ENCODE results near the gene MRPL41.
A peak's percentile ranks its signal among the peaks of the same experiment; 100 is the strongest.
"Not testable (repeated sequence)": the region's sequence is repeated elsewhere in the genome, so short reads cannot be mapped to it uniquely, and the experiment has no call there.

MRPL41 gene

DNA sequence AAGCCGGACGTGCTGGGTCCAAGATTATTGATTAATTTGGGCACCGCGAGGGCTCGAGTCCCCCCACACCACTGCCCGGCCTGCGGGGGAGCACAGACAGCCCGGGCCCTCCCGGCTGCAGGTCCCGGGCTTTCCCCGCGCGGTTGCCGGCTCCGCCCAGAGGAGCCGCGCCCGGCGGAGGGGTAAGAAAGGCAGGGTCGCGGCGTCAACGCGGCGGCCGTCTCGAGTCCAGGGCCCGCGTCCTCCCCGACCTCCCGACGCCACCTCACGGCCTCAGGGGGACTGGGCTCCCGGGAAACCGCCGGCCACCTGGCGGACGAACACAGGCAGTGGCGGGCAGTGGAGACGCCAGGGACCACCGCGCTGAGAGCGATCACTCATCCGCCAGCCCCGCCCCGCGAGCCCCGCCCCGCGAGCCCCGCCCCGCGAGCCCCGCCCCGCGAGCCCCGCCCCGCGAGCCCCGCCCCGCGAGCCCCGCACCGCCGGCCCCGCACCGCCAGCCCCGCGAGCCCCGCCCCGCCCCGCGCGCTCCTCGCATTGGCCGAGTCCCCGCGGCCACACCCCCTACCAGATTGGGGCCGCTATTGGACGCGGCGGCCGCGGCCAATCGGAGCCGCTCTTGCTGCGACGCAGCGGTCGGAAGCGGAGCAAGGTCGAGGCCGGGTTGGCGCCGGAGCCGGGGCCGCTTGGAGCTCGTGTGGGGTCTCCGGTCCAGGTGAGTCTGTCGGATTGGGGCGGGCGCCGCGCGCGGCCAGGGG lies at the start of gene MRPL41:
MRPL41 (plus strand) TSS at position 616 of the 758 bp plus-strand sequence. CDS start 203 bp downstream, outside the sequence.
- DNase-seq (ENCODE audit: low read depth), result peak; percentile 68

DNA sequence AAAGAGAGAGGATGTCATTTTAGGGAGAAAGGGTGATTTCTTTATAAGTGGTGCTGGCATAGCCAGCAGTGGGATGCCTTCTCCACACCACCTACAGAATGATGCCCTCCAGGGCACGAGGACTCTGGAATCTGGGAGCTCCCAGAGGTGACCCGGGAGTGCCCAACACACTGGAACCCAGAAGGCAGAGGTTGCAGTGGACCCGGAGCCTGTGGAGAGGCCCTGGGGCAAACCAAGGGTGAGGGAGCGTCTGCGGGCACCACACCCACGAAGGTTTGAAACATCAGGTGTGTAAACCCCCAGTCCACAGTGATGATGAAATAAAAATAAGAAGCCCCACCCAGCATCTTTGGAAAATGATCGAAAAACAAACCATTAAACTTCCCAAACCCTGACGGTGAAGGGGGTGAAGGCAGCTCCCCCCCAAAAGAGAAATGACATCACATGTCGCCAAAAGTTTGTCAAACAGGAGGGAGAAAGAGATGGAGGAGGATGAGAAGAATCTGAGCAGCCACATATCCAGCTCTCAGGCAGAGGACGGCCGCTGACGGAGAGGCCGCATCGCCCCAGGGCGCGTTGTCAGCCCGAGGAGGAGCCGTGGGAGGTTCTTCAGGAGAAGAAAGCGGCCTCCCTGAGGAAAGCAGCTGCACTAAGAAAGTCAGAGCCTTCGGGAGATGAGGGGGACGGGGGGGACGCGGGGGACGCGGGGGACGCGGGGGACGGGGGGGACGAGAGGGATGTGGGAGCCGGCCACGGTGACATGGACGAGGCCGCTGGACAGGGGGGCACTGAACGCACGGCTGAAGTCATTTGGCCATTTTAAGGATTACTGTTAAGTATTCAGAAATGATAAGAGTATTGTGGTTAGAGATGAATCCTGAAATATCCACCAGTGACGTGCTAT lies 49.4 kb upstream of the MRPL41 start:
- DNase-seq (ENCODE audit: low read depth), result no peak

DNA sequence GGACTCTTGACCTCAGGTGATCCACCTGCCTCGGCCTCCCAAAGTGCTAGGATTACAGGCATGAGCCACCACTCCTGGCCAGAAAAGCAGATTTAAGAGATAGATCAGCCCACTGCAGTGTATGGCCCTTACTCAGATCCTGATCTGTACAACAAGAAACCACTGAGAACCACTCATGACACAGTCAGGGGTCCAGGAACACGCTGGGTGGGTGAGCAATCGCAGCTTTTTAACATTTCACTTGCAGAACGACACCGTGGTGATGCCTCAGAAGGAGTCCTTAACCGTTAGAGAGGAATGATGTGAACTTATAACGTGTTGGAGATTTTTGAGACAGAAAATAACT lies 47.3 kb upstream of the MRPL41 start:
- no peak for DNase-seq (ENCODE audit: low read depth)

DNA sequence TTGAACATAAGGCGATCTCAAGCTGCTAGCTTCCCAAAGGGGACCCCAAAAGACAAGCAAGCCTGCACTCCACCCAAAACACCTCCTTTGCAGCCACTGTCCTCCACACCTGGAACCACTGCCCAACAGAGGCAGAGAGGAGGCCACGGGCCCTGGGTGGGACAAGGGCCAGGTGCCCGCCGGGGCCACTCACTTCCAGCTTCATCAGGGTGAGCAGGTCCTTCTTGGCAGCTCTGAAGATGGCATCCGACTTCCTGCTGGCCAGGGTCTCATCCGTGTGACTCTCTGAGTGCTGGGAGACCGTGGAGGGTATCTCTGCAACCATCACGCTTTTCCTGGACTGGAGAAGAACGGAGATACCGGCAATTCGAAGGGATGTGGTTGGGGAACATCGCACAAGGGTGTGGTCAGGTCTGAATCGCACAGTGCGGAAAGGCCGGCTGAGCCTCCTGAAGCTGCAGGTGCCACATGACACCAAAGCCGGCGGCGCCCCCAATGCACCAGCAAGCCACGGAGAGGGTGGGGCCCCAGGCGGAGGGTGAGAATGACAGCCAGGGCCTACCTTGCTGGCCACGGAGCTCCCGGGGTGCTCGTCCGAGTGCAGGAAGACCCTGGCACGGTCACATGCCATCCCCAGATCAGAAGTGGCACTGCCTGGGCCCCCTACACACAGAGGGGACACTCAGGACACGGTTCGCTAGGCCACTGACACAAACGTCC lies 46.1 kb upstream of the MRPL41 start:
- DNase-seq (ENCODE audit: low read depth), result no peak

DNA sequence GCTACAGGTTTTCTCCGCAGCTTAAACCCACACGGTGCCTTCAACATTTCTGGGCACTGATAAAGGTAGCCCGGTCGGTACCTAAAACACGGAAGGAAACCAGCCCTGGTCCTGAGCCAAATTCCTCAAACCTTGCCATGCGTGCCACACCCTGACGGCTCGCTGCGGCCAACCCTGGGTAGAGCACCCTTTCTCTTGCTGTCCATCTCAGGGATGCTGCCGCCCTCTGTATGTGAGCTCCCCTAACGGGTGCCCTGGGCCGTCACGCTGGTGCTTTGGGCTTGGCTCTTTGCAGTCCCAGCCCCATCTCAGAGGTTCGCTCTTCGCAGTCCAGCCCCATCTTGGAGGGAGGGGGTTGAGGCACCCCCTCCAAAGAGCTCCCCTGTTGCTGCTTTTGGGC lies 45.4 kb upstream of the MRPL41 start:
- DNase-seq (ENCODE audit: low read depth), result no peak

DNA sequence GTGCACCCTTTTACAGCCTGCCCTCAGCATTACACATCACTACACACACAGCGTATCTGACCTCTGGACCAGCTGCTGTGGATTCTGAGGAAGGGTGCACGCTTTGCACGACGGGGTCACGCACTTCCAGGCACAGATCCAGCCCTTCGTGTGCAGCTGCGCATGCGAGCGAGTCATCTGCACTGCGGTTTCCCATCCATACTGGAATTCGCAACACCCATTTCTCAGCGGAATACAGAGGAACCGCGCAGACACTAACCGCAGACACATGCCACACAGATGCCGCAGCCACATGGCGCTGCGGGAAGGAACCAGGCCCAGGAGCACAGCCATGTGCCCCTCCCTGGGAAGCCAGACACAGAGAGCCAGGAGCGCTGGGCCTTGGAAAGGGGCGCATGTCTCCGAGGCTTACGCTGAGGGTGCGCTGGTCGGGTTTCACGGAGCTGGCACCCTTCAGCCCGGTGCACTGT lies 44.9 kb upstream of the MRPL41 start:
- no peak for DNase-seq (ENCODE audit: low read depth)

DNA sequence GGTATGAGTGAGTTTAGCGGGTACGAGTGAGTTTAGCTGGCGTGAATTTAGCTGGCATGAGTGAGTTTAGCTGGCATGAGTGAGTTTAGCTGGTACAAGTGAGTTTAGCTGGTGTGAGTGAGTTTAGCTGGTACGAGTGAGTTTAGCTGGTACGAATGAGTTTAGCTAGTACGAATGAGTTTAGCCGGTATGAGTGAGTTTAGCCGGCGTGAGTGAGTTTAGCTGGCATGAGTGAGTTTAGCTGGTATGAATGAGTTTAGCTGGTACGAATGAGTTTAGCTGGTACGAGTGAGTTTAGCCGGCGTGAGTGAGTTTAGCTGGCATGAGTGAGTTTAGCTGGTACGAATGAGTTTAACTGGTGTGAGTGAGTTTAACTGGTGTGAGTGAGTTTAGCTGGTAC lies 42.5 kb upstream of the MRPL41 start:
- DNase-seq (ENCODE audit: low read depth), result no peak

DNA sequence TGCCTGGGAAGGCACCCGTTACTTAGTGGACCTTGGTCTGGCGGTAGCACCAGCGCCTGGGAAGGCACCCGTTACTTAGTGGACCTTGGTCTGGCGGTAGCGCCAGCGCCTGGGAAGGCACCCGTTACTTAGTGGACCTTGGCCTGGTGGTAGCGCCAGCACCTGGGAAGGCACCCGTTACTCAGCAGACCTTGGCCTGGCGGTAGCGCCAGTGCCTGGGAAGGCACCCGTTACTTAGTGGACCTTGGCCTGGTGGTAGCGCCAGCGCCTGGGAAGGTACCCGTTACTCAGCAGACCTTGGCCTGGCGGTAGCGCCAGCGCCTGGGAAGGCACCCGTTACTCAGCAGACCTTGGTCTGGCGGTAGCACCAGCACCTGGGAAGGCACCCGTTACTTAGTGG lies 40.6 kb upstream of the MRPL41 start:
- DNase-seq (ENCODE audit: low read depth), result not testable (repeated sequence)

DNA sequence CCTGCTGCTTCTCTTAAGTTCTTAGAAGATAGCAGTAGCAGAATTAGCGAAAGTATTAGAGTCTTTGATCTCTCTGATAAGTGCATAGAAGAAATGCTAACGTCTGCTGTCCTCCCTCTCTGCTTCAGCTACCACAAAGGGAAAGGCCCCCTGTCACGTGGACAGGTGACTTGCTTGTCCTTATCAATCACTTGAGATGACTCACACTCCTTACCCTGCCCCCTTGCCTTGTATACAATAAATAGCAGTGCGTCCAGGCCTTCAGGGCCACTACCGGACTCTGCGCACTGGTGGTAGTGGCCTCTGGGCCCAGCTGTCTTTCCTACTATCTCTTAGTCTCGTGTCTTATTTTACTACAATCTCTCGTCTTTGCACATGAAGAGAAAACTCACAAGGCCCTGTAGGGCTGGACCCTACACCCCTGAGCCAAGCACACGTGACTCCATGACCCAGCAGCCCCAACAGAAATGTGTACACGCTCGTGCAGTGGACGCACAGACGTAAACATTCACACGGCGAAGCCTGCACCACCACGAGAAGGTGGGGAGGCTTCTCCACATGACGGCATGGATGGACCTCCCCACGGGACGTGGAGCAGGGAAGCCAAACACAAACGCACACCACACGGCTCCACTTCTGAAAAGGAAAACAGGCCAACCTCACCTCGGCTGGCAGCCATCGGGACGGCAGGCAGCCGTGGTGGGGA lies 39.8 kb upstream of the MRPL41 start:
- DNase-seq (ENCODE audit: low read depth), result no peak

DNA sequence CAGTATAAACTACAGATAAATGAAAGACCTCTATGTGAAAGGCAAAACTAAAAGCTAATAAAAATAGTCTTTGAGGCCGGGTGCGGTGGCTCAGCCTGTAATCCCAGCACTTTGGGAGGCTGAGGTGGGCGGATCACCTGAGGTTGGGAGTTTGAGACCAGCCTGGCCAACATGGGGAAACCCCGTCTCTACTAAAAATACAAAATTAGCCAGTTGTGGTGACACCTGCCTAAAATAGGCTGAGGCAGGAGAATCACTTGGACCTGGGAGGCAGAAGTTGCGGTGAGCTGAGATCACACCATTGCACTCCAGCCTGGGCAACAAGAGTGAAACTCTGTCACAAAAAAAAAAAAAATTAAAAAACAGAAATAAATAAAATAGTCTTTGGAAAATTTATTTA lies 38.5 kb upstream of the MRPL41 start:
- DNase-seq (ENCODE audit: low read depth), result not testable (repeated sequence)

DNA sequence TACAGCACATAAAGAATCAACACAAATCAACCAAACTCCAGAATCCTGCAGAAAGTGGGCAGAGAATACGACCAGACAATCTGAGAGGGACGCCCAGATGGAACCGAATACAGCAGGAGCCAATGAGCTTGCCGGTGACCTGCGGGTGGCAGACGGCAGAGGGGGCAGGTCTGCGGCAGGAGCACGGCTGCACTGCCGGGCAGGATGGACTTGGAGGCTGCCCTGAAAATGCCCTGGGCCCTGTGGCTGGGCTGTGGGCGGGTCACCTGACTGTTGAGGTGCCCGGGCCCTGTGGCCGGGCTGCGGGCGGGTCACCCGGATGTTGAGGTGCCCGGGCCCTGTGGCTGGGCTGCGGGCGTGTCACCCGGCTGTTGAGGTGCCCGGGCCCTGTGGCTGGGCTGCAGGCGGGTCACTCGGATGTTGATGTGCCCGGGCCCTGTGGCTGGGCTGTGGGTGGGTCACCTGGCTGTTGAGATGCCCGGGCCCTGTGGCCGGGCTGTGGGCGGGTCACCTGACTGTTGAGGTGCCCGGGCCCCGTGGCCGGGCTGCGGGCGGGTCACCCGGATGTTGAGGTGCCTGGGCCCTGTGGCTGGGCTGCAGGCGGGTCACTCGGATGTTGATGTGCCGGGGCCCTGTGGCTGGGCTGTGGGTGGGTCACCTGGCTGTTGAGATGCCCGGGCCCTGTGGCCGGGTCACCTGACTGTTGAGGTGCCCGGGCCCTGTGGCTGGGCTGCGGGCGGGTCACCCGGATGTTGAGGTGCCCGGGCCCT lies 37.7 kb upstream of the MRPL41 start:
- DNase-seq (ENCODE audit: low read depth), result not testable (repeated sequence)

DNA sequence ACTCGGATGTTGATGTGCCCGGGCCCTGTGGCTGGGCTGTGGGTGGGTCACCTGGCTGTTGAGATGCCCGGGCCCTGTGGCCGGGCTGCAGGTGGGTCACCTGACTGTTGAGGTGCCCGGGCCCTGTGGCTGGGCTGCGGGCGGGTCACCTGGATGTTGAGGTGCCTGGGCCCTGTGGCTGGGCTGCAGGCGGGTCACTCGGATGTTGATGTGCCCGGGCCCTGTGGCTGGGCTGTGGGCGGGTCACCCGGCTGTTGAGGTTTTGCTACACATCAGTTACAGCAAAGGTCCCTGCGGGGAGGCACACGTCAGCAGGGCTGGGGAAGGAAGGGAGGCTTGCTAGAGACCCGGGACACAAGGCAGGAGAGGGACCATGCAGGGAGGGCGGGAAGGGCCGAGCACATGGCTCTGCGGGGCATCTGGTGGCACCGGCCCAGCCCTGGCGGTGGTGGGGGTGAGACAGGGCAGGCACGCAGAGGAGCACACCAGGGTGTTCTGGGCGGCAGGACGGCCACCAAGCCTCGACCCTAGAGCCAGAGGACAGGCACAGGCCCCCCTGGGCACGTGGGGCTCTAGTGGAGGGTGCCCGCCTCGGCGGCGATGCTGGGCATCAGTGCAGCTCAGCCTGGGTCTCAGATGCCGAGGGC lies 36.9 kb upstream of the MRPL41 start:
- DNase-seq (ENCODE audit: low read depth), result no peak

DNA sequence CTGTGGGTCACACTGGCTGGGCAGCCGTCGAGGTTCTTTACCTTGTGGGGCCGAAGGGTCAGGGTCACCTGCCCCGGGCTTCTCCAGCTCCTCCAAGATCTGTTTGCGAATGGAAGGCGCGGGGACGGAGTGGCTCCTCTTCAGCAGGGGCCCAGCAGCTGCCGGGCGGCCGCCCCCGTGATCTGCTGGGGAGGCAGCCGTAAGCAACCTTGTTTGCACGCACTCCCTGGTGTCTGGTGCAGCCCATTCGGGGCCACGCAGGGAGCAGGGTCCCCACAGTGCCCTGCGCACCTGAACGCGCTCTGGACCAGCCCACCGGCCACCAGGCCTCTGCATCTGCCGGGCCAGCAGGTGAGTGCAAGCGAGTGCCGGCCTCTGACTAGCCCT lies 36.3 kb upstream of the MRPL41 start:
- no peak for DNase-seq (ENCODE audit: low read depth)

DNA sequence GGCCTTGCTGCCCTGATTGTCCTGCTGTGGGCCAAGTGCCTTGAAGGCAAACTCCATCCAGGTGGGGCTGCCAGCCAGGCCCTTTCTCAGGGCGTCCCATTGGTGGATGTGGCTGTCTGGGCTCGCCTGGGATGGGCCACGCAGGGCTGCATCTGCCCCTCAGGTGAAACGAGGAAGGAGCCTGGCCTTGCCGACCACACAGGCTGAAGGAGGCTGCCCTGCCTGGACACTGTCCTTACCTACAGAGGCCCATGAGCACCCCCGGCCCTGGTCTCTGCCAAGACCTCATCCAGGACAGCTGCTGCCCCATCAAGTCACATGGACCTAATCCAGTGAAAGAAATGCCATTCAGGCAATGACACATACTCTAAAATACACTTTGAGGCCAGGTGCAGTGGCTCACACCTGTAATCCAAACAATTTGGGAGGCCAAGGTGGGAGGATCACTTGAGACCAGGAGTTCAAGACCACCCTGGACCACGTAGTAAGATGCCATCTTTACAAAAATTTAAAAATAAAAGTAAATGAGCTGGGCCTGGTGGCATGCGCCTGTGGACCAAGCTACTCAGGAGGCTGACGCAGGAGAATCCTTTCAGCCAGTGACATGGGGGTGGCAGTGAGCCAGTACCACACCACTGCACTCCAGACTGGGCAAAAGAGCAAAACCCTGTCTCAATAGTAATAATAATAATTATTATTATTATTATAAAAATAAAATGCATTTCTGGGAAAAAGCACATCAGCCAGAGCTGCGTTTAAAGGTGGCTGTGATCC lies 35.3 kb upstream of the MRPL41 start:
- no peak for DNase-seq (ENCODE audit: low read depth)

DNA sequence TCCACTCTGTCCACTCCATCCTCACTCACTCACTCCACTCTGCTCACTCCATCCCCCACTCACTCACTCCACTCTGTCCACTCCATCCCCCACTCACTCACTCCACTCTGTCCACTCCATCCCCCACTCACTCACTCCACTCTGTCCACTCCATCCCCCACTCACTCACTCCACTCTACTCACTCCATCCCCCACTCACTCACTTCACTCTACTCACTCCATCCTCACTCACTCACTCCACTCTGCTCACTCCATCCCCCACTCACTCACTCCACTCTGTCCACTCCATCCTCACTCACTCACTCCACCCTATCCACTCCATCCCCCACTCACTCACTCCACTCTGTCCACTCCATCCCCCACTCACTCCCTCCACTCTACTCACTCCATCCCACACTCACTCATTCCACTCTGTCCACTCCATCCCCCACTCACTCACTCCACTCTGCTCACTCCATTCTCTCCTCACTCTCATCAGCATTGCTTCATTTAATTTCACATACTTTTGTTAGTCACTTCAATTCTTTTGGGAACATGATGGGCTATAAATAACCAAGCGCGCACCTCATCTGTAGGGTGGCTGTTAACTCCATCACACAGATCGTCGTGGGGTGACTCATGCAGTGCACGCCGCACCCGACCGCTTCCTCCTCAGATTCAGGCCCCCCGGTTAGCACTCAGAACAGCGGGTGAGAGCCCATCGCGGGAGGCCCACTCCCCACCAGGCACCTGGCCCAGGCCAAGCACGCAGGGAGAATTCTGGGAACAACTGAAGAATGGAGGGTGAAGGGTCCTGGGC lies 32.8 kb upstream of the MRPL41 start:
- DNase-seq (ENCODE audit: low read depth), result not testable (repeated sequence)

DNA sequence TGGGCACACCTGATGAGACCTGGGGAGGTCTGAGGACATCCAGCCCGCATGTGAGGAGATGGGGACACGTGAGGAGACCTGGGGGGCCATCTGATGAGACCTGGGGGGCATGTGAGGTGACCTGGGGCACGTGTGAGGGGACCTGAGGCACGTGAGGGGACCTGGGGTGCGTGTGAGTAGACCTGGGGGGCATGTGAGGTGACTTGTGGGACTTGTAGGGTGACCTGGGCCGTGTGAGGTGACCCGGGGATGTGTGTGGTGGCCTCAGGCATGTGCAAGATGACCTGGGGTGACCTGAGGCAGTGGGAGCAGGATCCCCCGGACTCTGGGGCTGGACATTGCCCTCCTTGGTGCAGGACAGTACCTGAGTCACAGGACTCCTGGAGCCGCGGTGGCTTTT lies 32.1 kb upstream of the MRPL41 start:
- DNase-seq (ENCODE audit: low read depth), result no peak

DNA sequence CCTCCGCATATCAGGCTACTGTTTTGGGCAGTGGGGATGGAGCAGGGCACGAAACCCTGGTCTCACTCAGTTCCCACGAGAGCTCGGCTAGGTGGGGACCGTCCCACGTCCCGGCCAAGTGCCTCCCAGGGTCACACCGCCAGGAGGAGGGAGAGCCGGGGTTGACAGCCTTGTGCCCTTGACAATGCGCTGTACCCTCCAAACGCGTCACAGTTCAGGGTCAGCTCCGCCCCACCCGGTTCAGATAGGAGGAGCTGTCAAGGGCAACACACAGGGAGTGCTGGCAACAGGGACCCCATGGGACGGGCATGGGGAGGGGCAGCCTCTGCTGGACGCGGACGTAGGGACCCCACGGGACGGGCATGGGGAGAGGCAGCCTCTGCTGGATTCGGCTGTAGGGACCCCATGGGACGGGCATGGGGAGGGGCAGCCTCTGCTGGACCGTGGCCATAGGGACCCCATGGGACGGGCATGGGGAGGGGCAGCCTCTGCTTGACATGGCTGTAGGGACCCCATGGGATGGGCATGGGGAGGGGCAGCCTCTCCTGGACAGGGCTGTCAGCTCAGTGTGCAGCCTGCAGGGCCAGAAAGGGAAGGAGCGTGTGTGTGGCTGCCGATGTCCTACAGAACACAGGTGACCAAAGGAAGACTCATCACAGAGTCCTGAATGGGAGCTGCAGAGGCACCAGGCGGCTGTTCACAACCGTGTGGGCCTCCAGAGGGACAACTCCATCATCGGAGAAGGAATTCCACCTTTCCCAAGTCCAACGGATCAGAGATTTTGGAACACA lies 30.9 kb upstream of the MRPL41 start:
- no peak for DNase-seq (ENCODE audit: low read depth)

DNA sequence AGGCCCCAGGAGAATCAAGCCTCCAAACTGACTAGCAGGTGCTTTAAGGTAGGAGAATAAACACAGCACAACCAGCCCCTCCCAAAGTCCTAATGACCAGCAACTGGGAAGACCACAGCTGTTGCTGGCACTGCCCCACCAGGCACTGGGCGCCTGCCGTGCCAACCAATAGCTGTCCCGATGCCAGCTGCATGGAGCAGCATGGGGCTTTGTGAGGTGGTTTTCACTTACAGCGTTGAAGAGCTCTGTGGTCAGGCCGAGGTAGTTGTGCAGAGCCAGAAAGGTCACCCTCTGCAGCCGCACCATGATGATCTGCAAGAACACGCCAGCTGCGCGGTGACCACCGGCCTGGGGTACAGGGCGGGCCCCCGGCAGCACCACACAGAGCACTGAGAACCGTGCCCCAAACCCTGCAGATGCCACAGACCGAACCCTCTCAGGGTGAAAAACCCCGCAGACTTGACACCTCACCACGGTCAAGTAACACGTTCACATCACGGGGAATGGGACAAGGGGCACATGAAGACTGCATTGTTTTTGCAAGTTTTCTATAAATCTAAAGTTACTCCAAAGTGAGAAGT lies 30.2 kb upstream of the MRPL41 start:
- DNase-seq (ENCODE audit: low read depth), result no peak
